ENCODE results near the gene GIPC2.
"Not testable (repeated sequence)": the region's sequence is repeated elsewhere in the genome, so short reads cannot be mapped to it uniquely, and the experiment has no call there.

Gene GIPC2, protein sequence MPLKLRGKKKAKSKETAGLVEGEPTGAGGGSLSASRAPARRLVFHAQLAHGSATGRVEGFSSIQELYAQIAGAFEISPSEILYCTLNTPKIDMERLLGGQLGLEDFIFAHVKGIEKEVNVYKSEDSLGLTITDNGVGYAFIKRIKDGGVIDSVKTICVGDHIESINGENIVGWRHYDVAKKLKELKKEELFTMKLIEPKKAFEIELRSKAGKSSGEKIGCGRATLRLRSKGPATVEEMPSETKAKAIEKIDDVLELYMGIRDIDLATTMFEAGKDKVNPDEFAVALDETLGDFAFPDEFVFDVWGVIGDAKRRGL

DNA sequence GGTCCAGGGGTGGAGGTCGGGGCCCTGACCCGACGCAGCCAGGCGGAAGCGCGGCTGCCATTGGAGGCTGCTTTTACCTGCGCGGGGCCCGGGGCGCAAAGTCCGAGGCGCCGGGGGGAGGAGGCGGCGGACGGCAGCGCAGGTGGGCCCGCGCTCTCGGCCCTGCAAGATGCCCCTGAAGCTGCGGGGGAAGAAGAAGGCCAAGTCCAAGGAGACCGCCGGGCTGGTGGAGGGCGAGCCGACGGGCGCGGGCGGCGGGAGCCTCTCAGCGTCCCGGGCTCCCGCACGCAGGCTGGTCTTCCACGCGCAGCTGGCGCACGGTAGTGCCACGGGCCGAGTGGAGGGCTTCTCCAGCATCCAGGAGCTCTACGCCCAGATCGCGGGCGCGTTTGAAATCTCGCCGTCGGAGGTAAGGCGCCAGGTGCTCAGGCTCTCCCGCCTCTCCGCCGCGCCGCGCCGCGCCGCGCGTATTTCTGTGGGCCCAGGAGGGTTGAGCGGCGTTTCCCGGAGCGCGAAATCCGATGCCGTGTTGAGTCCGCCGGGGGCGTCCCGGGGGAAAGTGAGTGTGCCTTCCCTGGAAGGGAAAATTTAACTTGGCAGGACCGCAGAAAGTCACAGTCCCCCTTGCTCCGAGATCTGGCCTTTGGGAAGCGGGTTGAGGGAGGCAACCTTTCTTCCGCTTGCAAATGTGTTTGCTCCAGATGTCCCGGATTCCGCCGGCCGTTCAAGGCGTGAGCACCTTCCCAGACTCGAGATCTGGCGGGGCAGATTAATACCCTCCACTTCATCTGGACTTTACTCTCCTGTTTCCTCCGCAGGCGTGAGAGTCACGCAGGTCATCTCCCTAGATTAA, at the start of gene GIPC2:
Gene GIPC2, plus strand, starts transcription at position 41 of the 853 bp plus-strand sequence. Its CDS starts 129 bp downstream, at position 170.
- peak; percentile 22 for DNase-seq

DNA sequence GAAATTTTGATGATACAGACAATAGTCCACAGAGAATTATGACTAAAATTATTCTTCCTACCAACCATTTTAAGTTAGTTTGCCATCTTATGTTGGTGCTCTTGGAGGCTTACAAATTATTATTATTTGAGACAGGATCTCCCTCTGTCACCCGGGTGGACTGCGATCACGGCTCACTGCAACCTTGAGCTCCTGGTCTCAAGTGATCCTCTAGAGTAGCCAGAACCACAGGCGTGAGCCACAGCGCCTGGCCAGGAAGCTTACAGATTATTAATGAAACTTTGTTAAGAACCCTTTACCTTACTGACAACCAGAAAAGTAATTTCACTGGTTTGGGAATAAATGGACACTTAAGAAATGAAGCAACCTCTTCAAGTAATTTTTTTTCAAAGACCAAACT, 49.0 kb upstream of the GIPC2 start:
- DNase-seq, result no peak

DNA sequence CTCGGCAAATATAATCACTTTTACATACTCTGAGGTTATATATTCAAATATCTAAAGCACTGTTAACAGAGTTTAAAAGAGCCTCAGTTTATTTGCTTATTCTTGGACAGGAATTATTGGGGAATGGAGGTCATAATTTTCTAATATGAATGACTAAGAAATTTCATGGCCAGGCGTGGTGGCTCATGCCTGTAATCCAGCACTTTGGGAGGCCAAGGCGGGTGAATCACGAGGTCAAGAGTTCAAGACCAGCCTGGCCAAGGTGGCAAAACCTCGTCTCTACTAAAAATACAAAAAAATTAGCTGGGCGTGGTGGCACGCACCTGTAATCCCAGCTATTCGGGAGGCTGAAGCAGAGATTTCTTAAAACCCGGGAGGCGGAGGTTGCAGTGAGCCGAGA, 45.2 kb upstream of the GIPC2 start:
- not testable (repeated sequence) for DNase-seq

DNA sequence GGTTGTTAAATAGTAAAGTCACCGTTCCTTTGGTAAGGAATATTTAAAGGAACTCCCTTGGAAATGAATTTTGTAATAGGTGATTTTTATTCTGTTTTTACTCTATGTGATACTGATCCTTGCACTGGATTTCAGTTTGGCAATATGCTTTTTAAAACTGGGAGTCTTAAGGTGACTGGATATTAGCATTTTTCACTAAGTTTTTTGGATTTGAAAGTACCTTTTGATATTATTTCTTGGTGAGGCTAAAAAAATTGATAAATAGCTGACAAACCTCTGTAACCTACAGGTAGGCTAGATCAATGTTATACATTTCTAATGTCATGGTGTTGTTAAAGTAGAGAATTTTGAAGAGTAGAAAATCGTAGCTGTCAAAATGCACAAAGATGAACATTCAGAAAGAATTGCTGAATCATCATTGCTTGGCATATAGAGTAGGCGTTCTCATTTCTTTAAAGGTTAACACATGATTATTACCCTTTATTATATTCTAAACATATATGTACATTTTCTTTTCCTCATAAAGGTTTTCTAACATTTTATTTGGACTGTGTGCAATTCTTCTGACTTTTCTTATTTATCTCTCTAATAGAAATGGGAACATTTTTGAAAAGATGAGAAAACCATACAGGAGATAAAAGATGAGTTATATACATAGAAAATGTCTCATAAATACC, 42.6 kb upstream of the GIPC2 start:
- DNase-seq, result peak; percentile 29

DNA sequence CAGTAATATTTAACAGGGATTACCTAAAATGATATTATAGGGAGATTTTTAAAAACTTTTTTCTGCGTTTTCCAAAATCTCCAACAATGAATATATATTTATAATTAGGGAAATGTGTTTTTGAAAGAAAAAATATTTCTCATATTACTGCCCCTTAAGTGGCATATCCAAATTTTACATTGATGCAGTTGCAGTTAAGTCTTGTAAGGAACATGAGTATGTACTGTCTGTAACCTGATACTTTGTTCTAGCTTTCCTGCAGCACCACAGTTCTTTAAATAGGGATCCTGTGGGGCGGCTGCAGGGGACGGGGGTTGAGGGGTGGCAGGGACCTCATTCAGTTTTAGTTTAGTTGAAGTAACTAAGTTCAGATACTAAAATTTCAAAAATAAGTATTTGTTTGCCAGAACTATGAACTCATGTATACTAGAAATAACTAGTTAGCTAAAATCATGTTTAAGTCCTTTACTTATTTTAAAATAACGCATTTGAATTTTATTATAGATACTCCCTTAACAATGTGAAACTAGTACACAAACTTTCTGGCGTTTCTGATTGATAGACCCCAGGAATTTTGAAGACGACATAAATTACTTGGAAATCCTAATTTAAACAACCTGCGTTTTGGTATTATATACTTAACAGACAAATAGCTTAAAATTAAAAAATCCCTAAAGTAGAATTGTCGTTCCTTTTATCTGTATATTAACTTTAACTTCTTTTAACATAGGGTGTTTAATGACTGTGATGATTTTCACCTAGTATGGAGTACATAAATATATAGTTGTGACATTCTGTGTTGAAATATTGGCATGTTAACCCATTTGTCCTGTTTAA, 41.7 kb upstream of the GIPC2 start:
- DNase-seq, result peak; percentile 89

DNA sequence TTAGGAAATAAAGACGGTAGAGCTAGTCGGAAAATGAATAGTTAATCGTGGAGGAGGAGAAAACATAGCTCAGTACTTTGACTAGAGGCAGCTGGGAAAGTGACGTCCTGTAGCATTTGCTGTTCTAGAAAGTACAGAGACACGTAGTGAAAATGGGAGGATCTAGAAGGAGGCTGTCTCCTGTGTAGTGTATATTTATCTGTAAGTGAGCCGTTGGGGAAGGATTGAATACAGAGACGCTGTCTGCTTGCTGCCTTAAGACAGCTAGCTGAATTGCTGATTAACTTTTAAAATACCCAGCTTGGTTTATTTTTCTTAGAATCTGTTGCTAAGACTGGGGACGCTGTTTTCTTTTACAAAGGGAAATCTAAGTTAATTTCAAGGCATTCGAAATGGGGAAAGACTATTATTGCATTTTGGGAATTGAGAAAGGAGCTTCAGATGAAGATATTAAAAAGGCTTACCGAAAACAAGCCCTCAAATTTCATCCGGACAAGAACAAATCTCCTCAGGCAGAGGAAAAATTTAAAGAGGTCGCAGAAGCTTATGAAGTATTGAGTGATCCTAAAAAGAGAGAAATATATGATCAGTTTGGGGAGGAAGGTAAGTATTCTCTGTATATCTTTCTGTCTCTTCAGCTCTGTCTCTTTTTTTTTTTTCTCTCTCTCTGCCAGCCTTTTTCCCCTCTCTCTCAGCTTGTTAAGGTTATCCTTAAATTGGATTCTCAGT, 40.9 kb upstream of the GIPC2 start, which contains the start of gene DNAJB4:
Gene DNAJB4, plus strand, starts transcription at position 221 of the 729 bp plus-strand sequence. Its CDS starts 172 bp downstream, at position 393.
- DNase-seq, result peak; percentile 98

DNA sequence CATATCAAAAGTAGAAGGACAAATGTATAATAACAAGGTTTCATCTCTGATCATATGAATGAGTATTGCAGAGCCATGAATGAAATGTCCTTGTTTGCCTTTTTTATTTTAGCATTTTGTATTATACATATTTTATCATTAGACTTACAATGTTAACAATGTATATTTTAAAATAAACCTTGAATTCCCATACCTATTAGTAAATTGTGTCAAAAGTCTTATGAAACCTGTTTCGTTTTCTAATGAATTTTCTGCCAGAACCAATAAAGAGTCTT, 40.4 kb upstream of the GIPC2 start:
- no peak for DNase-seq

DNA sequence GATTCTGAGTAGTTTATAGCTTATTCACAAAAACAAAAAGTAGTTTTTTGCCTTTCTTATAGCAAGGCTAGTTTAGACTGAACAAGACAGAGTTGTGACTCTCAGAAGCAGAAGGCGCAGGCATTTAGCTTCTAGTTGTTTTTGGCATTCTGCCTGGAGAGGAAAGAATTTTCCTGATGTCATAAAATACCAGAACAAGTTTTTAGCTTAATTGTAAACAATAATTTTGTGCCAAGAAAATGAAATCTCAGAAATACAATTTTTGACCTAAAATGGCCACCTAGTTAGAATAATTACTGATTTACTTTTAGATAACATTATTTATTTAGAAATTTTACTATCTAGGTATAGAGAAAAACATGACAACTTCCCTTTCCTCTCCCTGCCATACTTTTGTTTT, 40.0 kb upstream of the GIPC2 start:
- peak; percentile 92 for DNase-seq

DNA sequence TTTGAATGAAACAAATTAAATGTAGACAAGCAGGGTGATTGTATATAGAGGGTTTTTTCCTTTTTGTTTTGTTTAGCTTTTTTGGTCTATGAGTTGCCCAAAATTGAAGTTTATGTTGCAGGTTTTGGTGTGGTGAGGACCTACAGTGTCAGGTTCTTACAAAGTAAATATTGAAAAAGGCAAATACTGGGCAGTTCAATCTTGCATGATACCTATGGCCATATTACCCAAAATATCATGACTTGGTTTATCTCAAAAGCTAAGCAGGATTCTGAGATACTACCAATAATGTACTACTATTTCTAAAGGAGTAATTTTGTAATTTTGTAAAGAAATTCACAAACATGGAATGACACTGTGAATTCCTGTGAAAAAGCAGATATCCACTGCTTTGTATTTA, 39.2 kb upstream of the GIPC2 start:
- no peak for DNase-seq

DNA sequence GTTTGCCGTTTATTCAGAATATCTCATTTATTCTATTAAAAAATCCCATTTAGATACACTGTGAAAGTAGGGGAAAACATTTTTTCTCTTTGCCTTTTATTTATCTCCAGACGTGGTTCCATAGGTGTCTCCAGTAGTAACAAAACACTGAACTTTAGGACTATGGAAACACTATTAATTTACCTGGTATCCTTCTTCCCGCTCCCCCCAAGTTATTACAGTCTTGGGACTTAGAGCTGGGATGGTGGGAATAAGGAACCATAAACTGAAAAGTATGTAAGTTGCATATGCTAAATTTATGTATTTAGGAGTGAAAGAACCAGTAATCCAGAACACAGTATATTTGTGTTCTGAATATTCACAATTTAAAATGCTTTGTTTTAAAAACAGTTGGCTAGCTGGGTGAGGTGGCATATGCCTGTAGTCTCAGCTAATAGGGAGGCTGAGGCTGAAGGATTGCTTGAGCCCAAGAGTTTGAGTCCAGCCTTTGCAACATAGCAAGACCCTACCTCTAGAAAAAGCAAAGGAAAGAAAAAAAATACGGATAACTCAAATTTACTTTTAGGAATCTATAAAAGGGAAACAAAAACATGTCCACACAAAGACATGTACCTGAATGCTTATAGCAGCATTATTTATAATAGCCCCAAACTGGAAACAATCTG, 38.0 kb upstream of the GIPC2 start:
- DNase-seq, result no peak

DNA sequence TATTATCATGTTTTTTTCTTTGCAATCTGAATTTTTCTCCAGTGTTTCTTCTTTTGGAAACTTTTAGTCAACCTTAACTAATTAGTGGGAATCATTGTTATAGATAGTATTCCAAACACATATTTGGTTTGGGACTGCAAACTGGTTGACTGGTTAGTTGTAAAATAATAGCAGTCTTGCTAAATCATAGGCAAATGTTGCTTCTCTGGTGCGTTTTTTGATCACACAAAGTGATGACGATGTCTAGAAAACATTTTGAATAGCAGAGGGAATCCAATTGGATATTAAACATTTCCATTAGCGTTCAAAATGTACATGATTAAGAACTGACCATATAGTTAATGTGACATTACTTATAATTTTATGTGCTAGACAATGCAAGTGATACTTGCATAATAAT, 36.5 kb upstream of the GIPC2 start:
- no peak for DNase-seq

DNA sequence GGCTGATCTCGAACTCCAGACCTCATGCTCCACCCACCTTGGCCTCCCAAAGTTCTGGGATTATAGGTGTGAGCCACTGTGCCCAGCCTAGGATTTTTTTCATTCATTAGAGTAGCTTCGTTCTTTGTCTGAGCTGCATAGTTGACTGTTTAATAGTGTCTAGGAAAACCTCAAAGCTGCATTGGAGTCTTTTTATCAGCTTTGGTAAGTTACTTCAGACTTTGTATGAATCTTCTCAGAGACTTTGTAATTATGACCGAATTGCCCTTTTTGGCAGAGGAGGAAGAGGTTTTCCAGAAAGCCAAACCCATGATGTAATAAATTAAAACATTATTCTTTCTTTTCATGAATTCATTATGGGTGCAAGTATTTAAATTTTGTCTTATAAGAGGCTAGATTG, 35.9 kb upstream of the GIPC2 start:
- DNase-seq, result peak; percentile 36

DNA sequence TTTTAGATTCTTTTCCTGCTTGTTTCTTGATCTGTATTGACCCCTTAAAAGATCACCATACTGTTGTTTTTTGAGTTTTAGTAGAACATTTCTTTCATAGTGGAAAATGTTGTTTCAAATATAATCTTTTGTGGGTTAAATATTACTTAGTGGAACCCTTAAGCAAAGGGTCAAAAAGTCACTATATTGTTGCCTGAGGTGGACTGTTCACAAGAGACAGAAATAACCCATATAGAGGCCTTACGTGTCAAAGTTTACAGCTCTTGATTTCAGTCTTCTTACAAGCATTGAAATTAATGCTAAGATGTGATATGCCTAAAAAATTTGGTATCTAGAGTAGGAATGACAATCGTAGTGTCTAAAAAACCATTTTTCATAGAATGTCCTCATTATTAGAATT, 34.7 kb upstream of the GIPC2 start:
- no peak for DNase-seq

DNA sequence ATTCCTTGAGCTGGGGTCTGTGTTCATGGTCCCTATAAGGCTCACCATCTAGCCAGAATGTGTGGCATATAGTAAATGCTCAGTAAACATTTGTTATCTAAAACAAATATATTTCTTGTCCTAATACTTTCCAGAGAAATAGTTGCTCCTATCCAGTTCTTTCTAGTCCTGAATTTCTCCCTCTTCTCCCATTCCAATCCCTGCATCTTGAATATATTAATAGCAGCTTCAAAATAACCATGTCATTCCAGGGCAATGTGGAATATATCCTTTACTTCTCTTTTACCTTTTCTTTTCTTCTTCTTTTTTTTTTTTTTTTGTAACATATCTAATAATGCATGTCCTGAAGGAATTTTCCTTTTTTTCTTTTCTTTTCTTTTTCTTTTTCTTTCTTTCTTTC, 30.6 kb upstream of the GIPC2 start:
- no peak for DNase-seq

DNA sequence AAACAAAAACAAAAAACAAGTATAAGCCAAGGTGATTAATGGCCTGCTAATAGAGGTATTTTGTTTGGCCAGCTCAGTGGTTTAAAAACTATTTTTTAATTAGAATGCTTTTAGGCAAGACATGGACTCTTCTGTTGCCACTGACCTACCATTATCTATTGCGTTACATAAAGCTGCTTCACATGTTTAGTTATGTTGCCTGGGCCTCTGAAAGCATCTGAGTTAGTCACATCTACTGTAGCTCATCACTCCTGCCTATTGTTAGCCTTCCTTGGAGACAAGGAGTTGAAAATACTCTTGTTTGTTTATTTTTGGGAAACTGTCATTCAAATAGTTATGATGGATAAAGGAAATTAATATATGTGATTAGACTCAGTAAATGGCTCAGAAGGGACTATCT, 26.7 kb upstream of the GIPC2 start:
- DNase-seq, result no peak

DNA sequence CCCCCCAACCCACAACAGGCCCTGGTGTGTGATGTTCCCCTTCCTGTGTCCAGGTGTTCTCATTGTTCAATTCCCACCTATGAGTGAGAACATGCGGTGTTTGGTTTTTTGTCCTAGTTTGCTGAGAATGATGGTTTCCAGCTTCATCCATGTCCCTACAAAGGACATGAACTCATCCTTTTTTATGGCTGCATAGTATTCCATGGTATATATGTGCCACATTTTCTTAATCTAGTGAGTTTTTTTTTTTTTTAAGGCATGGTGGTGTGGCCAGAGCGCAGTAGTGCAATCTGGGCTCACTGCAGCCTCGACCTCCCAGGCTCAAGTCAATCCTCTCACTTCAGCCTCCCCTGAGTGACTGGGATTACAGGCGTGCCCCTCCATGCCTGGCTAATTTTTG, 24.6 kb upstream of the GIPC2 start:
- DNase-seq, result not testable (repeated sequence)

DNA sequence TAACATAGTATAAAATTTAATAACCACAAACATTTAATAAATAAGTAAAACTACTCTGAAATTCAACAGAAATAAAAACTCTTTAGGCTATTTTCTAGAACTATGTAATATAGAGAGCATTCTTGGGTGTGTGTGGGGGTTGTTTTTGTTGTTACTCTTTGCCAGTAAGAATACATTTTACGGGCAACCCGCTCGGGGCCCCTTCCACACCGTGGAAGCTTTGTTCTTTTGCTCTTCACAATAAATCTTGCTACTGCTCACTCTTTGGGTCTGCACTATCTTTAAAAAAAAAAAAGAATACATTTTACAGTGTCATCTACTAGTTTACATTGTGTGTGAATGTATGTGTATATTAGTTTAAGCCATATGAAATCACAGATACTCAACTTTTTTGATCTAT, 16.0 kb upstream of the GIPC2 start:
- no peak for DNase-seq

DNA sequence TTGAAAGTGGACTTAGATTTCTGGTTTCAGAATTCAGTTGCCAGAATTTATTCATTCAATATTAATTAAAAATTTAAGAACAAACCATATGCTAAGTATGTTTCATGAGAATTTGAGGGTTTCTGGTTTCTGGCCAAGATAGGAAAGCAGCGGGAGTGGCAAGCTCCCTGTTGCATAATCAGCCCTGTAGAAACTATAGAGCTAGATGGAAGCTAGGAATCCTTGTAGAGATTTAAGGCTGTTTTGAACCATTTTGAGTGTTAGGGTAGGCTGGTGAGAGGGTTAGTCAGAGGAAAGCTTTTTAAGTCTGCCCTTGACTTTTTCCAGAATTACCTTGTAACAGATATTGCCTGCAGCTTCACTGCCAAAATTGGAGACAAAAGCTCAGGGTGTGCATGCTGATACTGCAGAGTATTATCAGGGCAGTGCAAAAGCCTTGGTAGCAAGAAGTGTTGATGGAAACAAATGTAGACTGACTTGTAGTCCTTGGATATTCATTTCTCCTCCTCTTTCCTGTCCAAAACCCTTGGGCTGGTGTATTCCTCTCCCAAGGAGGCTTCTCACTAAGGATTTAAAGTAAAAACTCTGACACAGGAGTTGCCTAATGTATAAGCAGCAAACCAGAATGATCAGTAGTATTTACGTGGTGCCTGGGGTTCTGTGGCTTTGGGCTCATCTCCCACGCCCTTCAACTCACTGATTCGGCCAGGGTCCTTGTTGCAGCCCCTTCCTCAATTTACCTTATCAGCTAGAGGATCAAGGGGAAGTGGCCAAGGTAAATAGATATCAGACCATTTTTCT, 12.6 kb upstream of the GIPC2 start:
- no peak for DNase-seq

DNA sequence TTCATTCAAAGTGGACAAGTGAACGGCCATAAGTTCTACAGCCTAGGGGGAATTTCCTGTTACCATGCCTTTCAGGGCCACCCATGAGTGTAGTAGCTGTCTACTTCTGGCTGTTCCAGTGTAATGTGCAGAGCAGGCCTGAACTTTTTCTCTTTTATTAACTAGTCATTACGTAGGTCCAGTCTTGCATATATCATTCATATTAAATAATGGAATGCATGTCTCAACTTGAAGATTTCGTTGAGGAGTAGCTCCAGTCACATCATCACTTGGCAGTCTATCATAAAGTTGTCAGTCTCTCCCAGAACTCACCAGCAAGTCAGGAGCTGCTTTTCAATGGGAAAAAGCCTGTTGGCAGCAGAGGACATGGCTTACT, 12.0 kb upstream of the GIPC2 start:
- no peak for DNase-seq

DNA sequence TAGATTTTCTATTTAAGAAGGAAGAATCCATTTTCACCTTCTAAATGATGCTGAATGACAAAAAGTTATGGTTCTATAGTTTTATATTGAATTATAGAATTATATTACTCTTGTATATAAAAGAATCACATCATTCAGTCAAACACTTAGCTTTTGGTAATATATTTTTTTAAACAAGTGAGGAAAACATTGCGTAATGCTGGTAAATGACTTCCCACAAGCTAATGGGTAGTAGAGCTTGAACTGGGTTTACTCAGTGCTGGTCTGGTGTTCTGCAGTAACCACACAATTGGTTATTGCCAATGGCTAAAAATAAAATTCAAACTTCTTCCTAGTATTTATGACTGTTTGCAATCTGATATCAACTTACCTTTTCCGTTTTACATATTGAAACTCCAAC, 10.6 kb upstream of the GIPC2 start:
- DNase-seq, result no peak

DNA sequence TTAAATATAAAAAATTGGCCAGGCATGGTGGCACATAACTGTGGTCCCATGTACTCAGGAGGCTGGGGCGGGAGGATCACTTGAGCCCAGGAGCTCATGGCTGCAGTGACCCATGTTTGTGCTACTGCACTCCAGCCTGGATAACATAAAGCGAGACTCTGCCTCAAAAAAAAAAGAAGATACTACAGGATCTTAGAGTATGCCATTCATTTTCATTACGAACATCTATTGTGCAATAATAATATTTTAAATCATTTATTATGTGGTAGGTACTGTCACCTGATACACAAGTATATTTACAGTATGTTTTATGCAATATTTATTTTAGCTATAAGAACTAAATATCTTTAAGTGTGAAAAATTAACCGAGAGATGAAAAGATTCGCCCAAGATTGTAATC, 9.3 kb upstream of the GIPC2 start:
- DNase-seq, result no peak

All from fibroblast of upper back skin (primary cell).